Activated CD4-positive, CD25-positive, alpha-beta regulatory T cell treated with anti-CD3 and anti-CD28 coated beads, Interleukin-2, amount 50 U/mL, for 72 hours (primary cell): ENCODE measurements around the gene ELANE.

Experiments
- DNase-seq: peaks from one replicate; pipeline ENCODE4 v3.0.0; 2021

Gene ELANE

DNA sequence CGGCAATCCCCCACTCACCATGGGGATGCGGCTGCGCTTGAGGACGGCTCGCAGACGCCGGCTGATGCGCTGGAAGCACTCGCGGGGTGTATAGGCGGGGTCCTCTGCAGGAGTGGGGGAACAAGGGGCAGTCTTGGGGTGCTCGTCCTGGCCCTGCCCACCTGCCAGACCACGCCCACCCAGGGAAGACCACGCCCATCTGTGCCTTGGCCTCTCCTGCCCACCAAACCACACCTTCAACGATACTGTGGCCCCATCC, 47.9 kb downstream of the ELANE start:
- DNase-seq = no peak

GRCh38 chr19:900302-901111, 48.4 kb downstream of the ELANE start:
- no peak for DNase-seq

- DNase-seq = no peak
Measured at GRCh38 chr19:901216-902092, 49.4 kb downstream of the ELANE start.

DNA sequence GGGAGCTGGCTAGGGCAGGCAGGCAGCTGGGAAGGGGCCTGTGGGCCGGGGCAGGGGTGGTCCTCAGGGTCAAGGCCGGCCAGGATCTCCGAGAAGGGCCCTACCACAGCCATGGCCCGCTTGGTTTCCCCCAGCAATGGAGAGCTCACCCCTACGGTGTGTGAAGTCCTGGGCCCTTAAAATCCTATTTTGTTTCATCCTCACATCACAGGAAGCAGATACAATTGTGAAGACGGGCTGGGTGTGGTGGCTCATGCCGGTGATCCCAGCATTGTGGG, 49.9 kb downstream of the ELANE start:
- DNase-seq = no peak

- DNase-seq = no peak
Measured at GRCh38 chr19:902446-903226, 50.5 kb downstream of the ELANE start.

- no peak for DNase-seq
Measured at GRCh38 chr19:903266-903797, 51.2 kb downstream of the ELANE start.

DNA sequence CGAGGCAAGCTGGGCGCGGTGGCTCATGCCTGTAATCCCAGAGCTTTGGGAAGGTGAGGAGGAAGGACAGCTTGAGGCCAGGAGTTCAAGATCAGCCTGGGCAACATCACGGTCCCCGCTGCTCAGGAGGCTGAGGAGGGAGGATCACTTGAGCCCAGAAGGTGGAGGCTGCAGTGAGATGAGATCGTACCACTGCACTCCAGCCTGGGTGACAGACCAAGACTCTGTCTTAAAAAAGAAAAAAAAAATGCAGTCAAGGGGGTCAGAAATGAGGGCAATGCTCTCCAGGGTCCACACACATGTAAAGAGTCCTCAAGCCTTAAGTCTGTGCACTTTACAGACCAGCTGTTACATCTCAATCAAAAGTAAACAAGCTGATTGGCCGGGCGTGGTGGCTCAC, 52.4 kb downstream of the ELANE start:
- no peak for DNase-seq
